PC-3 (cell line): ENCODE measurements around the gene BAZ2A.

ENCODE experiments used
- CTCF ChIP-seq: fragments of 300-600 bp; sonication (generic); conservative IDR thresholded peaks from 2 replicates; pipeline ENCODE4 v1.5.1; 2017; ENCODE audit warnings: antibody characterized with exemption, low read depth, mild to moderate bottlenecking, low read length
- EZH2 ChIP-seq: fragments of 300-600 bp; sonication (generic); IDR thresholded peaks from one replicate; pipeline ENCODE4 v1.6.1; 2017; ENCODE audit warnings: antibody characterized with exemption, mild to moderate bottlenecking, low read length; ENCODE audit not compliant: unreplicated experiment
- EZH2phosphoT487 ChIP-seq: fragments of 300-600 bp; sonication (generic); IDR thresholded peaks from 2 replicates; pipeline ENCODE4 v1.6.1; 2018; ENCODE audit warnings: mild to moderate bottlenecking, antibody characterized with exemption, low read length, borderline replicate concordance

GRCh38 chr12:56546680-56547079 is 83.4 kb downstream of the BAZ2A start:
- TF ChIP-seq EZH2: no peak
- TF ChIP-seq CTCF: no peak
- TF ChIP-seq EZH2phosphoT487: no peak
